Measurements from ENCODE around the gene BCL7A. TPM values are rescaled to one million over a fixed set of nuclear protein-coding genes. Genes with fewer than 3 reads are reported as not detected.

The BCL7A gene
- total and polyA plus RNA-seq, 7 donors: 3.6 to 14.3 (median 11.3) TPM

GRCh38 chr12:122097584-122097926, 75.9 kb downstream of the BCL7A start:
- Histone ChIP-seq H3K27ac (peak overlapping the region; percentile 97), H3K4me1 (peaks cover 71% of the 10 kb centered on the region), H3K36me3 (ENCODE audit: insufficient read depth in 1 of 2, low read depth in 1 of 2) (no peaks in the 10 kb centered on the region), H3K9me3 (no peaks in the 10 kb centered on the region), H3K4me3 (peak overlapping the region; percentile 44), H3K27me3 (ENCODE audit: insufficient read depth in 3 of 3, low read length in 2 of 3) (no peaks in the 10 kb centered on the region)
- intact Hi-C loops (cut with DNase I): no loop called here
- DNase-seq: no peak
- 21 to 33% (median 23%) methylated on average over 2 of the region's 2 CpGs for WGBS, 3 donors
- TF ChIP-seq CTCF (IDR thresholded peaks at IDR 0.05): no peak
- no peak for ATAC-seq

DNA sequence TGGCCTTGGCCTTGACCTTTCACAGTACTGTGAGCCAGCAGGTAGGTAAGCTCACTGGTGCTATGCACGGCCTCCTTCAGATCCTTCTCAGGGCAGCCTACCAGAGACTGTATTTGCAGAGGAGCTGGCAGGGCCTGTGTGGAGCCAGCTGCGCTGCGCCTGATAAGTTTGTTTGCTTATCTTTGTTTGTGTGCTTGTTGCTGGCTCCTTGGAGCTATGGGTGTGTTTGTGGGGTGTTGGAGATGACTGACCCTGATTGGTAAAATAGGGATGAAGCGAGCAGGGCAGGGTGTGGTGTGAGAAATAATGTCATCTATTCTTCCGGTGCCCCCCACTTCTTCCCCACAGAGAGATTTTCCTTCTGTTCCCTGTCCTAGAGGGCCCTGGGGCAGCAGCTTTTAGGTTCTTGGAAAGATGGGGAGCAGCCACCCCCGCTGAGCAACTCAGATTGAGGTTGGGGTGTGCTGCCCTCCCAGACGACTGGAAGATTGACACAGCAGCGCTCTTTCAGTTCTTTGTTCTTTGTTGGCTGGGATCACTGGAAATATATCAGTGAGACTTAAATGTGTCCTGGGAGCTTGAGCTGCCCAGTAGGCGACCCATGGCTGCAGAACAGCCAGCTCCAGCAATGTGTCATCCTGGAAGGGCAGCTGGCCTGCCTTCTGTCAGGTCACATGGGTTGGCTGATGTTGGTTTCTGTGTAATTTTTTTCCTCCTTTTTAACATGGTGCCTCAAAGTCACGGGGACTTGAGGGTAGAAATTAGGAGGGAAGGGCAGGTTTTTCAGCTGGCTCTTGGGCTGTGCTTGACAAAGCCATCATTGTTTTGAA, 76.5 kb downstream of the BCL7A start:
- intact Hi-C loops (cut with DNase I): no loop called here
- peak; percentile 78 to 89 for DNase-seq
- no peak for TF ChIP-seq CTCF (IDR thresholded peaks at IDR 0.05)
- 17 to 21% (median 18%) methylated on average over 10 of the region's 10 CpGs for WGBS, 3 donors
- Histone ChIP-seq H3K9me3 (no peaks in the 10 kb centered on the region), H3K27me3 (ENCODE audit: insufficient read depth in 3 of 3, low read length in 2 of 3) (no peaks in the 10 kb centered on the region), H3K36me3 (ENCODE audit: insufficient read depth in 1 of 2, low read depth in 1 of 2) (no peaks in the 10 kb centered on the region), H3K27ac (peak overlapping the region; percentile 97), H3K4me1 (peaks cover 71% of the 10 kb centered on the region), H3K4me3 (peak overlapping the region; percentile 44)
- ATAC-seq: peak; percentile 76 to 84 (median 80)

DNA sequence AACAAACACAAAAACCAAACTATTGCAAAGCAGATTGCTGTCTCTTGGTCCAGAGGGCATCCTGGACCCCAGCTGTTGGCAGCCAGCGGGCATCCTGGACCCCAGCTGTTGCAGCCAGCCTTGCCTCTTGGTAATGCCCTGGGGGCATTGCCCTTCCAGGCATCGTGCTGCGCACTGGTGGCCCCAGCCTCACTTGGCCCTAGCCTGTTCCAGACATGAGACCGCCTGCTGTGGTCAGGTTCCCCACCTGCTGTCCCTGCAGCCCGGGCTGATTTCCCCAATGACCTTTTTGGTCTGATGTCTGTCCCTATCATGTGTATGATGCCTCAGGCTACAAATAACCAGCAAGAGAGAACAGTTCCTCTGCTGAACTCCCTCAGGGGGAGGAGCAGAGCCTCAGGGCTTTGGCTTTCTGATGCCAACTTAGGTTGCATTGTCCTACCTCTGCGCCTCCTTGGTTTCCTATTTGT, 77.6 kb downstream of the BCL7A start:
- H3K27ac ChIP-seq: peak overlapping the region; percentile 97
- H3K36me3 ChIP-seq (ENCODE audit: insufficient read depth in 1 of 2, low read depth in 1 of 2): no peaks in the 10 kb centered on the region
- H3K4me3 ChIP-seq: no peak overlapping the region
- ATAC-seq: peak; percentile 56 to 73 (median 64)
- H3K9me3 ChIP-seq: no peaks in the 10 kb centered on the region
- peak; percentile 40 to 73 for DNase-seq
- H3K4me1 ChIP-seq: peaks cover 77% of the 10 kb centered on the region
- intact Hi-C loops (cut with DNase I): no loop called here
- H3K27me3 ChIP-seq (ENCODE audit: insufficient read depth in 3 of 3, low read length in 2 of 3): no peaks in the 10 kb centered on the region
- no peak for TF ChIP-seq CTCF (IDR thresholded peaks at IDR 0.05)
- 19 to 41% (median 31%) methylated on average over 6 of the region's 6 CpGs for WGBS, 3 donors

DNA sequence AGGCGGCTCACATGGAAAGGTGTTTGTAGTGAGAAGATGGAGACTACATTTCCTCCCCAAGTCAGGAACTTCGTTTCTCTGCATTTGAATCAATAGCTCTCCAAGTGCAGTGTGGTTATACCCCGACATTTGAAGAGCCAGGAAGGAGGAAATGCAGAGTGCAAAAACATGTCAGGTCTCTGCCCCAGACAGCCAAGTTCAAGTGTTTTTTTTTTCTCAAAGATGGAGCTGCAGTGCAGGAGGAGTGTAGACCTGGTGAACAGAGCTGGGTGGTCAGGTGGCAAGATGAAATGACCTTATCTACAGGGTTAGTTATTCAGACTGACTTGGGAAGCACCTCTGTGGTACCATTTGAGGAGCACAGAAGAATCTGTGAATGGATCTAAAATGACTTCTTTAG, 78.2 kb downstream of the BCL7A start:
- no peak for TF ChIP-seq CTCF (IDR thresholded peaks at IDR 0.05)
- Histone ChIP-seq H3K27ac (peak overlapping the region; percentile 97), H3K9me3 (no peaks in the 10 kb centered on the region), H3K27me3 (ENCODE audit: insufficient read depth in 3 of 3, low read length in 2 of 3) (no peaks in the 10 kb centered on the region), H3K4me3 (peak overlapping the region; percentile 4), H3K4me1 (peaks cover 83% of the 10 kb centered on the region), H3K36me3 (ENCODE audit: insufficient read depth in 1 of 2, low read depth in 1 of 2) (no peaks in the 10 kb centered on the region)
- 41 to 60% (median 44%) methylated on average over 3 of the region's 3 CpGs for WGBS, 3 donors
- ATAC-seq (no peak), DNase-seq (no peak)
- intact Hi-C loops (cut with DNase I): no loop called here
